ENCODE data around the gene PAPPA. TPM values are rescaled to one million over a fixed set of nuclear protein-coding genes. Genes with fewer than 3 reads are reported as not detected.

PAPPA gene
- total RNA-seq, 1 donor: 56.5 TPM

DNA sequence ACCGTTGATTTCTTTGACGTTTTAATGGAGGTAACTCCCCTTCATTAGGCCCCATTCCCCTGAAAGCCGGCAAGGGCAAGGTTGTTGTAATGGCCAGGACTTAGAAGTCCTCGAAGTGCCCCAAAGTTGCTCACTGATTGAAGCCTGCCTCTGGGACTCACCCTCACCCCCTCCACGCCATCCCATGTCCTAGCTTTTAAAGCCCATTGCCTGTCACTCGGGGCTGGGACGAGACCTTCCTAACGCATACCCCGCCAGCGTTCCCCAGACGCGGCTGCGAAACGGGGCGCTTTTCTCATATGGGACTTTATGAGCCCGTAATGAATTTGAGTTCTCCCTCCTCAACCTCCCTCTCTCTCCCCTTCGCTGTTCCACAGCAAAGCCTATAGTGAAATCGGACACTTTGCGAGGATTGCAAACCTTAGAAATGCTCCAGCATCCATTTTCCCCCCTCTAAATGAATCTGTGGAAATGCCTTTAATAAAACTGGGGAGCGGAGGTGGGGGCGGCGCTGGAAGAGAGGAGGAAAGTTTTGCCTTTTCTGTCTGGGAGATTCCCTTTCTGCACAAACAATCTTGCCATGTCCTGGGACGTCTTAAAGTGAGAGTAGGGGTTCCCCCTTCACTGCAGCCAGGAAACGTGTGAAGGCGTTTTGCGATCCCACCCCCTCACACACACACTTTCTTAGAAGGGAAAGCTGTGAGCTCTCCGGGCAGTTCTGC lies 1.5 kb downstream of the PAPPA start:
- Histone ChIP-seq H3K36me3 (ENCODE audit: insufficient read depth, low read length) (no peaks in the 10 kb centered on the region), H3K9me3 (ENCODE audit: low read depth, low read length) (no peaks in the 10 kb centered on the region), H3K27ac (ENCODE audit: low read depth, low read length) (peak overlapping the region; percentile 94), H2AFZ (ENCODE audit: low read length) (peak overlapping the region; percentile 85), H3K4me1 (ENCODE audit: insufficient read depth, low read length) (peaks cover 49% of the 10 kb centered on the region), H3K4me3 (ENCODE audit: insufficient read depth, low read length) (peak overlapping the region; percentile 83), H3K27me3 (ENCODE audit: insufficient read depth, low read length) (no peaks in the 10 kb centered on the region), H3K4me2 (ENCODE audit: insufficient read depth, low read length) (peak overlapping the region; percentile 98), H4K20me1 (ENCODE audit: insufficient read depth, low read length) (no peaks in the 10 kb centered on the region), H3K79me2 (ENCODE audit: insufficient read depth, low read length) (peaks cover 7% of the 10 kb centered on the region)
- TF ChIP-seq, protein P1, sequence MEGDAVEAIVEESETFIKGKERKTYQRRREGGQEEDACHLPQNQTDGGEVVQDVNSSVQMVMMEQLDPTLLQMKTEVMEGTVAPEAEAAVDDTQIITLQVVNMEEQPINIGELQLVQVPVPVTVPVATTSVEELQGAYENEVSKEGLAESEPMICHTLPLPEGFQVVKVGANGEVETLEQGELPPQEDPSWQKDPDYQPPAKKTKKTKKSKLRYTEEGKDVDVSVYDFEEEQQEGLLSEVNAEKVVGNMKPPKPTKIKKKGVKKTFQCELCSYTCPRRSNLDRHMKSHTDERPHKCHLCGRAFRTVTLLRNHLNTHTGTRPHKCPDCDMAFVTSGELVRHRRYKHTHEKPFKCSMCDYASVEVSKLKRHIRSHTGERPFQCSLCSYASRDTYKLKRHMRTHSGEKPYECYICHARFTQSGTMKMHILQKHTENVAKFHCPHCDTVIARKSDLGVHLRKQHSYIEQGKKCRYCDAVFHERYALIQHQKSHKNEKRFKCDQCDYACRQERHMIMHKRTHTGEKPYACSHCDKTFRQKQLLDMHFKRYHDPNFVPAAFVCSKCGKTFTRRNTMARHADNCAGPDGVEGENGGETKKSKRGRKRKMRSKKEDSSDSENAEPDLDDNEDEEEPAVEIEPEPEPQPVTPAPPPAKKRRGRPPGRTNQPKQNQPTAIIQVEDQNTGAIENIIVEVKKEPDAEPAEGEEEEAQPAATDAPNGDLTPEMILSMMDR (IDR thresholded peaks at IDR 0.05; ENCODE audit: extremely low read depth, low read depth, low read length): no peak
- peak; percentile 91 for DNase-seq (ENCODE audit: insufficient read length, low spot score, missing footprints)

DNA sequence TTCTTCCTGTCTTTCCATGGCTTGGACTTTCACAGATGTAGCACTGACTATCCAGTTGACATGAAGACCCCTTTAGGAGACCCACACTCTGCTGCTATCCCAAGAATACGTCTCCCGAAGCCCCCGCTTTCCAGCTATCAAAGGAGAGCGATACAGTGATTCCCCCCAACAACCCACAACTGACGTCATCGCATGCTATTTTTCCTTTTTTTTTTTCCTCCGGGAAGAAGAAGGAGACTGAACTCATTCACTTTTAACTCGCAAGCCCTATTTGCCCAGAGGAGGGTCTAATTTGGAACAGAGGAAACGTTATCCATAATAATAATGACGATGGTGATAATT lies 2.1 kb downstream of the PAPPA start:
- DNase-seq (ENCODE audit: insufficient read length, low spot score, missing footprints): peak; percentile 92
- Histone ChIP-seq H3K4me2 (ENCODE audit: insufficient read depth, low read length) (peak overlapping the region; percentile 98), H3K27me3 (ENCODE audit: insufficient read depth, low read length) (no peaks in the 10 kb centered on the region), H3K4me3 (ENCODE audit: insufficient read depth, low read length) (peak overlapping the region; percentile 83), H3K9me3 (ENCODE audit: low read depth, low read length) (no peaks in the 10 kb centered on the region), H4K20me1 (ENCODE audit: insufficient read depth, low read length) (no peaks in the 10 kb centered on the region), H2AFZ (ENCODE audit: low read length) (peak overlapping the region; percentile 85), H3K27ac (ENCODE audit: low read depth, low read length) (peak overlapping the region; percentile 94), H3K36me3 (ENCODE audit: insufficient read depth, low read length) (no peaks in the 10 kb centered on the region), H3K4me1 (ENCODE audit: insufficient read depth, low read length) (peaks cover 49% of the 10 kb centered on the region), H3K79me2 (ENCODE audit: insufficient read depth, low read length) (peaks cover 10% of the 10 kb centered on the region)
- TF ChIP-seq, protein P1 (IDR thresholded peaks at IDR 0.05; ENCODE audit: extremely low read depth, low read depth, low read length): no peak

DNA sequence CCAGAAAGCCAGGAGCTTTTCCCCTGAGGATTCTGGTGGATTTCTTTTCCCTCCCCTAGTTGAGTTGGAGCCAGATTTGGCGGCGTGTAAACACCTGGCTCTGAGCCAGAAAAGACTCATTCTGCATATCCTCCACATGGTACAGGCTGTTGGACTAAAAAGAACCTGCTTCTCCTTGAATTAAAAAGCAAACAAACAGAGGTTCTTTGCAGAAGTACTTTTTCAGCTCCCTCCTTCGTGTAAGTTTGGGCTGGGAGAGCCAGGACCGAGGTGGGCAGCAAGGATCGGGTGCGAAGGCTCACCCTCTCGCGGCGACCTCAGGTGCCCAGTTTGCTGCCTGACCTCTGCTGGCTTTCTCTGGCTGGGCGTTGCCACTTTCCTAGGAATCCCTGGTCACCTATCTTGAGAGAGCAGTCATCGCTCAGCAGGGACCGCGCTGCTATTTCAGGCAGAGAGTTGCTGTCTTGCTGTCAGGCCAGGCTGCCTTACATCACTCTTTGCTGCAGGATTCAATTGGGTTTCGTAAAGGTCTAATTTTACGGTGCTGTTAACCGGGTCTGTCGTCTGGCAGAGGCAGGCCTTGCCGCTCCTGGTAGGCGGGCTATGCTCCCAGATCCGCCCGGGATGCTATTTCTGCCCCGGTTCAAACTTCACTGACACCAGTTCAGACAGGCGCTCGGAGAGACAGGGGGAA lies 3.2 kb downstream of the PAPPA start:
- H3K4me2 ChIP-seq (ENCODE audit: insufficient read depth, low read length): peak overlapping the region; percentile 98
- H4K20me1 ChIP-seq (ENCODE audit: insufficient read depth, low read length): no peaks in the 10 kb centered on the region
- no peaks in the 10 kb centered on the region for H3K9me3 ChIP-seq (ENCODE audit: low read depth, low read length)
- TF ChIP-seq, protein P1 (IDR thresholded peaks at IDR 0.05; ENCODE audit: extremely low read depth, low read depth, low read length): no peak
- H3K27ac ChIP-seq (ENCODE audit: low read depth, low read length): peak overlapping the region; percentile 94
- peaks cover 12% of the 10 kb centered on the region for H3K79me2 ChIP-seq (ENCODE audit: insufficient read depth, low read length)
- no peaks in the 10 kb centered on the region for H3K36me3 ChIP-seq (ENCODE audit: insufficient read depth, low read length)
- H2AFZ ChIP-seq (ENCODE audit: low read length): peak overlapping the region; percentile 43
- H3K4me3 ChIP-seq (ENCODE audit: insufficient read depth, low read length): peak overlapping the region; percentile 62
- DNase-seq (ENCODE audit: insufficient read length, low spot score, missing footprints): peak; percentile 94
- no peaks in the 10 kb centered on the region for H3K27me3 ChIP-seq (ENCODE audit: insufficient read depth, low read length)
- peaks cover 42% of the 10 kb centered on the region for H3K4me1 ChIP-seq (ENCODE audit: insufficient read depth, low read length)

DNA sequence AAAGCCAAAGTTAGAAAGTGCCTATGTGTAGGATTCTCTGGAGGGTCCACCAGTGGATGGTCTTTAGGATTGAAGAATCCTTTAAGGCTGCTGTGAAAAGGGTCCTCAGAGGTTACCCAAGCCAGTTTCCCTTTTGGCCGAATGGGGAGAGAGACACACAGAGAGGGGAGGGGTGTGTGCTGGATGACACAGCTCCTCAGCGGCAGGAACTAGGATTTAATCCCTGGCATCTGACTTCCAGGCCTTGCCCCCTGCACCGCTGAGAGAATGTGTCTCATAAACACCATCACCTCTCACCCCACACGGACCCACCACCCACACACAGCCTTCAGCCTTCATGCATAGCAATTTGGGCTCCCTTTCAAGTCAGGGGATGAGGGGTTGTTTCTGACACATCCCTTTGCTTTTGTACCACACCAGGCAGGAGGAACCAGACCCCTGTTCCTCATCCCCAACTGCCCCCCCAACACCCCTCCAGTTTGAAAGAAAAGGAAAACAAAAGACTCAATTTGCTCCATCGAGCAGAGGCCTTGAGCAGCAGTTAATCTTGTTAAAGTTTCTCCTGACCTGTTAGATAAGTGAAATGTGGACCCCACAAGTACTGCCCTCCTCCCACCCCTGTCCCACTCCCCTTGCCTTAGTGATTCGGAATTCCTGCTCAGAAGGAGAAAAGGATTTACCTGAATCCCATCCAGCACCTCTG lies 4.0 kb downstream of the PAPPA start:
- H2AFZ ChIP-seq (ENCODE audit: low read length): no peak overlapping the region
- no peaks in the 10 kb centered on the region for H3K36me3 ChIP-seq (ENCODE audit: insufficient read depth, low read length)
- peak overlapping the region; percentile 94 for H3K27ac ChIP-seq (ENCODE audit: low read depth, low read length)
- H3K4me3 ChIP-seq (ENCODE audit: insufficient read depth, low read length): peak overlapping the region; percentile 62
- peak overlapping the region; percentile 98 for H3K4me2 ChIP-seq (ENCODE audit: insufficient read depth, low read length)
- DNase-seq (ENCODE audit: insufficient read length, low spot score, missing footprints): peak; percentile 81
- peaks cover 12% of the 10 kb centered on the region for H3K79me2 ChIP-seq (ENCODE audit: insufficient read depth, low read length)
- no peaks in the 10 kb centered on the region for H4K20me1 ChIP-seq (ENCODE audit: insufficient read depth, low read length)
- H3K27me3 ChIP-seq (ENCODE audit: insufficient read depth, low read length): no peaks in the 10 kb centered on the region
- TF ChIP-seq, protein P1 (IDR thresholded peaks at IDR 0.05; ENCODE audit: extremely low read depth, low read depth, low read length): no peak
- peaks cover 35% of the 10 kb centered on the region for H3K4me1 ChIP-seq (ENCODE audit: insufficient read depth, low read length)
- no peaks in the 10 kb centered on the region for H3K9me3 ChIP-seq (ENCODE audit: low read depth, low read length)
